ENCODE results near the gene SCMH1. TPM values are rescaled to one million over a fixed set of nuclear protein-coding genes. Genes with fewer than 3 reads are reported as not detected.

The SCMH1 gene
- polyA plus RNA-seq, 2 of the 4 experiments (the other 2 are of a cell fraction), result 11.6 to 26.7 TPM

GRCh38 chr1:41086921-41087320 is 155.2 kb downstream of the SCMH1 start:
- POLR2A ChIA-PET, result interaction anchor here (0.6 kb wide), 1 partner anchor 227 kb away, joined by 3 read pairs; no protein-coding TSS in a partner anchor
- no peak for DNase-seq (ENCODE audit: low read depth in 1 of 2, low spot score in 1 of 2)
- Histone ChIP-seq H3K4me2 (no peak overlapping the region), H3K4me1 (0 out of 3 replicates have a peak, but pooled peaks cover 3% of the 10 kb centered on the region), H3K4me3 (no peak overlapping the region), H3K9me3 (no peaks in the 10 kb centered on the region), H3K27ac (no peak overlapping the region)
- CTCF ChIA-PET, result no interaction called here
- no peak for FAIRE-seq
- ATAC-seq, result no peak
- no peak for TF ChIP-seq POLR2AphosphoS2 (conservative IDR thresholded peaks at IDR 0.05; ENCODE audit: low read length)
- no peak for TF ChIP-seq HOXA7 (CRISPR knock-in tag; IDR thresholded peaks at IDR 0.05)
- TF ChIP-seq USF2 (IDR thresholded peaks at IDR 0.05), result no peak
- TF ChIP-seq CBX8 (IDR thresholded peaks at IDR 0.05), result no peak
- TF ChIP-seq REST (IDR thresholded peaks at IDR 0.05), result no peak
- TF ChIP-seq RNF2 (IDR thresholded peaks at IDR 0.05; ENCODE audit: borderline replicate concordance, low read depth), result no peak
- no peak for TF ChIP-seq POLR2A (IDR thresholded peaks at IDR 0.05; ENCODE audit: low read length)
- TF ChIP-seq PBX3 (IDR thresholded peaks at IDR 0.05), result no peak
- TF ChIP-seq HOXB5 (CRISPR knock-in tag; IDR thresholded peaks at IDR 0.05), result no peak
- TF ChIP-seq RCOR1 (IDR thresholded peaks at IDR 0.05; ENCODE audit: low read depth, low read length), result no peak
- no peak for TF ChIP-seq ZFP36 (IDR thresholded peaks at IDR 0.05; ENCODE audit: borderline replicate concordance, partially characterized antibody)
- no peak for TF ChIP-seq NPAS2 (CRISPR knock-in tag; IDR thresholded peaks at IDR 0.05; ENCODE audit: borderline replicate concordance)
- no peak for TF ChIP-seq HOXB13 (CRISPR knock-in tag; IDR thresholded peaks at IDR 0.05; ENCODE audit: low read depth)
- no peak for TF ChIP-seq TFCP2L1 (CRISPR knock-in tag; IDR thresholded peaks at IDR 0.05)
- no peak for TF ChIP-seq CEBPB (IDR thresholded peaks at IDR 0.05)
- TF ChIP-seq E2F6 (IDR thresholded peaks at IDR 0.05; ENCODE audit: borderline replicate concordance, low read depth), result no peak
- no peak for TF ChIP-seq FOXS1 (CRISPR knock-in tag; IDR thresholded peaks at IDR 0.05)
- TF ChIP-seq HES2 (IDR thresholded peaks at IDR 0.05), result no peak
- TF ChIP-seq PHF8 (IDR thresholded peaks at IDR 0.05; ENCODE audit: borderline replicate concordance, low read depth), result no peak

- Histone ChIP-seq H3K27ac (no peak overlapping the region), H3K4me3 (no peak overlapping the region), H3K4me2 (no peak overlapping the region), H3K4me1 (peaks cover 7% of the 10 kb centered on the region; the same call in 1 of the 3 replicates), H3K9me3 (peaks cover 12% of the 10 kb centered on the region; the same call in 2 of the 3 replicates)
- whole genome bisulfite sequencing (ENCODE audit: missing lambda C conversion rate), result 80% methylated on average over 2 of the region's 2 CpGs
- no peak for ATAC-seq
- FAIRE-seq, result no peak
- CTCF ChIA-PET, result no interaction called here
- TF ChIP-seq ZNF302 (CRISPR knock-in tag; IDR thresholded peaks at IDR 0.05) (no peak), BHLHE40 (IDR thresholded peaks at IDR 0.05; ENCODE audit: low read depth, low read length) (no peak), SREBF2 (IDR thresholded peaks at IDR 0.05) (no peak), GATA3 (IDR thresholded peaks at IDR 0.05; ENCODE audit: borderline replicate concordance) (no peak), RCOR1 (IDR thresholded peaks at IDR 0.05; ENCODE audit: low read depth, low read length) (no peak), CBX8 (IDR thresholded peaks at IDR 0.05) (no peak), HOXA7 (CRISPR knock-in tag; IDR thresholded peaks at IDR 0.05) (no peak), MAZ (IDR thresholded peaks at IDR 0.05; ENCODE audit: borderline replicate concordance, low read depth, low read length) (no peak), FOXS1 (CRISPR knock-in tag; IDR thresholded peaks at IDR 0.05) (no peak), CHD2 (IDR thresholded peaks at IDR 0.05; ENCODE audit: low read length, partially characterized antibody) (no peak), ATOH8 (CRISPR knock-in tag; IDR thresholded peaks at IDR 0.05; ENCODE audit: low read depth) (no peak), EHF (CRISPR knock-in tag; IDR thresholded peaks at IDR 0.05) (no peak), CHD4 (IDR thresholded peaks at IDR 0.05; ENCODE audit: borderline replicate concordance) (no peak), EHMT2 (IDR thresholded peaks at IDR 0.05; ENCODE audit: low read depth) (no peak), FOSB (CRISPR knock-in tag; IDR thresholded peaks at IDR 0.05) (no peak), E2F6 (IDR thresholded peaks at IDR 0.05; ENCODE audit: borderline replicate concordance, low read depth) (no peak), HOXB5 (CRISPR knock-in tag; IDR thresholded peaks at IDR 0.05) (no peak), HOXB13 (CRISPR knock-in tag; IDR thresholded peaks at IDR 0.05; ENCODE audit: low read depth) (no peak), KDM1A (IDR thresholded peaks at IDR 0.05; ENCODE audit: low read depth) (no peak)
- POLR2A ChIA-PET, result no interaction called here
- no peak for DNase-seq (ENCODE audit: low read depth in 1 of 2, low spot score in 1 of 2)
Measured at GRCh38 chr1:41078616-41079015, 163.5 kb downstream of the SCMH1 start.
